ENCODE data around the gene GAB2.

DNA sequence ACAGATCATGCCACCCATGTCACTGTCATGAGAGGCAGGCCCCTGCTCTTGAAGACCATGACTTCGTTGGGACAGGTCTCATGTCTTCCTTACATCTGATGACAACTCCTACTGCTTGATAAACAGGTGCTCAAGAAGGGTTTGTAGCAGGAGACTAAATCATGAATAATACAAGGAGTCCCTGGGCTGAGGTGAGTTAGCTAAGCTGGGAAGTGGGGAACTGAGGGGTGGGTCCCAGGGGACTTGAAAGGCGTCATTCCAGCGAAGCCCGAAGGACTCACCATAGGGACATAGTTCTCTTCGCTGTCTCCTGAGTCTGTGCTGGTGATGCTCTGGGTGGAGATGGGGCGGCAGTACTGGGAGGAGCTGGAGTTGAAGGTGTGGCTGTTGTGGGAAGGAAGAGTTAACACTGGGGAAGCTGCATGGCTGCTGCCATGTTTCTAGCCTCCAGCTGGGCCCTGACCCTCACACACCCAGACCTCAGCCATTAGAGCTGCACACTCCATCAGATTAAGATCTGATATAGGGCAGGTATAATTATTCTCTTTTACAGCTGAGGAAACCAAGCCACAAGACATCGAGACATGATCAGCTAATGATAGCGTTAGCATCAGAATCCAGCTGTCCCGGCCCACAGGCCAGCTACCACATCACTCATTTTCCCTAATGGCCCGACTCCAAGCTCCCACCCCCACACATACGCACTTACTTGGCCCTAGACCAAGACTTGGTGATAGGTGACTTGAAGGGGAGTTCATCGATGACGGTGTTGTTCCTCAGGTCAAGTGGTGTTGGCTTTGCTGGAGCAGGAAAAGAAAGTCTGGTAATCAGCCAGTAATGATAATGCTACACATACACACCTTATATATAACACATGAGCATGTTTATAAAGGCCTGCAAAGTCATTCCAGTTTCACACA, 196.0 kb downstream of the GAB2 start:
- TF ChIP-seq ZNF565 (CRISPR knock-in tag; conservative IDR thresholded peaks at IDR 0.05; ENCODE audit: low read depth) (no peak), ARNTL (CRISPR knock-in tag; IDR thresholded peaks at IDR 0.05; ENCODE audit: borderline replicate concordance, low read depth) (no peak), PPARA (CRISPR knock-in tag; IDR thresholded peaks at IDR 0.05; ENCODE audit: borderline replicate concordance) (no peak), OSR1 (CRISPR knock-in tag; IDR thresholded peaks at IDR 0.05) (no peak)
- TF ChIP-seq, protein P1, sequence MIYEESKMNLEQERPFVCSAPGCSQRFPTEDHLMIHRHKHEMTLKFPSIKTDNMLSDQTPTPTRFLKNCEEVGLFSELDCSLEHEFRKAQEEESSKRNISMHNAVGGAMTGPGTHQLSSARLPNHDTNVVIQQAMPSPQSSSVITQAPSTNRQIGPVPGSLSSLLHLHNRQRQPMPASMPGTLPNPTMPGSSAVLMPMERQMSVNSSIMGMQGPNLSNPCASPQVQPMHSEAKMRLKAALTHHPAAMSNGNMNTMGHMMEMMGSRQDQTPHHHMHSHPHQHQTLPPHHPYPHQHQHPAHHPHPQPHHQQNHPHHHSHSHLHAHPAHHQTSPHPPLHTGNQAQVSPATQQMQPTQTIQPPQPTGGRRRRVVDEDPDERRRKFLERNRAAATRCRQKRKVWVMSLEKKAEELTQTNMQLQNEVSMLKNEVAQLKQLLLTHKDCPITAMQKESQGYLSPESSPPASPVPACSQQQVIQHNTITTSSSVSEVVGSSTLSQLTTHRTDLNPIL (CRISPR knock-in tag; IDR thresholded peaks at IDR 0.05; ENCODE audit: low read depth): no peak
- TF ChIP-seq, protein P2, sequence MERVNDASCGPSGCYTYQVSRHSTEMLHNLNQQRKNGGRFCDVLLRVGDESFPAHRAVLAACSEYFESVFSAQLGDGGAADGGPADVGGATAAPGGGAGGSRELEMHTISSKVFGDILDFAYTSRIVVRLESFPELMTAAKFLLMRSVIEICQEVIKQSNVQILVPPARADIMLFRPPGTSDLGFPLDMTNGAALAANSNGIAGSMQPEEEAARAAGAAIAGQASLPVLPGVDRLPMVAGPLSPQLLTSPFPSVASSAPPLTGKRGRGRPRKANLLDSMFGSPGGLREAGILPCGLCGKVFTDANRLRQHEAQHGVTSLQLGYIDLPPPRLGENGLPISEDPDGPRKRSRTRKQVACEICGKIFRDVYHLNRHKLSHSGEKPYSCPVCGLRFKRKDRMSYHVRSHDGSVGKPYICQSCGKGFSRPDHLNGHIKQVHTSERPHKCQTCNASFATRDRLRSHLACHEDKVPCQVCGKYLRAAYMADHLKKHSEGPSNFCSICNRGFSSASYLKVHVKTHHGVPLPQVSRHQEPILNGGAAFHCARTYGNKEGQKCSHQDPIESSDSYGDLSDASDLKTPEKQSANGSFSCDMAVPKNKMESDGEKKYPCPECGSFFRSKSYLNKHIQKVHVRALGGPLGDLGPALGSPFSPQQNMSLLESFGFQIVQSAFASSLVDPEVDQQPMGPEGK (CRISPR knock-in tag; IDR thresholded peaks at IDR 0.05; ENCODE audit: borderline replicate concordance): no peak
- TF ChIP-seq, protein P3, sequence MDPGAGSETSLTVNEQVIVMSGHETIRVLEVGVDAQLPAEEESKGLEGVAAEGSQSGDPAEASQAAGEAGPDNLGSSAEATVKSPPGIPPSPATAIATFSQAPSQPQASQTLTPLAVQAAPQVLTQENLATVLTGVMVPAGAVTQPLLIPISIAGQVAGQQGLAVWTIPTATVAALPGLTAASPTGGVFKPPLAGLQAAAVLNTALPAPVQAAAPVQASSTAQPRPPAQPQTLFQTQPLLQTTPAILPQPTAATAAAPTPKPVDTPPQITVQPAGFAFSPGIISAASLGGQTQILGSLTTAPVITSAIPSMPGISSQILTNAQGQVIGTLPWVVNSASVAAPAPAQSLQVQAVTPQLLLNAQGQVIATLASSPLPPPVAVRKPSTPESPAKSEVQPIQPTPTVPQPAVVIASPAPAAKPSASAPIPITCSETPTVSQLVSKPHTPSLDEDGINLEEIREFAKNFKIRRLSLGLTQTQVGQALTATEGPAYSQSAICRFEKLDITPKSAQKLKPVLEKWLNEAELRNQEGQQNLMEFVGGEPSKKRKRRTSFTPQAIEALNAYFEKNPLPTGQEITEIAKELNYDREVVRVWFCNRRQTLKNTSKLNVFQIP (CRISPR knock-in tag; IDR thresholded peaks at IDR 0.05; ENCODE audit: borderline replicate concordance, low read depth): no peak
- TF ChIP-seq, protein P4, sequence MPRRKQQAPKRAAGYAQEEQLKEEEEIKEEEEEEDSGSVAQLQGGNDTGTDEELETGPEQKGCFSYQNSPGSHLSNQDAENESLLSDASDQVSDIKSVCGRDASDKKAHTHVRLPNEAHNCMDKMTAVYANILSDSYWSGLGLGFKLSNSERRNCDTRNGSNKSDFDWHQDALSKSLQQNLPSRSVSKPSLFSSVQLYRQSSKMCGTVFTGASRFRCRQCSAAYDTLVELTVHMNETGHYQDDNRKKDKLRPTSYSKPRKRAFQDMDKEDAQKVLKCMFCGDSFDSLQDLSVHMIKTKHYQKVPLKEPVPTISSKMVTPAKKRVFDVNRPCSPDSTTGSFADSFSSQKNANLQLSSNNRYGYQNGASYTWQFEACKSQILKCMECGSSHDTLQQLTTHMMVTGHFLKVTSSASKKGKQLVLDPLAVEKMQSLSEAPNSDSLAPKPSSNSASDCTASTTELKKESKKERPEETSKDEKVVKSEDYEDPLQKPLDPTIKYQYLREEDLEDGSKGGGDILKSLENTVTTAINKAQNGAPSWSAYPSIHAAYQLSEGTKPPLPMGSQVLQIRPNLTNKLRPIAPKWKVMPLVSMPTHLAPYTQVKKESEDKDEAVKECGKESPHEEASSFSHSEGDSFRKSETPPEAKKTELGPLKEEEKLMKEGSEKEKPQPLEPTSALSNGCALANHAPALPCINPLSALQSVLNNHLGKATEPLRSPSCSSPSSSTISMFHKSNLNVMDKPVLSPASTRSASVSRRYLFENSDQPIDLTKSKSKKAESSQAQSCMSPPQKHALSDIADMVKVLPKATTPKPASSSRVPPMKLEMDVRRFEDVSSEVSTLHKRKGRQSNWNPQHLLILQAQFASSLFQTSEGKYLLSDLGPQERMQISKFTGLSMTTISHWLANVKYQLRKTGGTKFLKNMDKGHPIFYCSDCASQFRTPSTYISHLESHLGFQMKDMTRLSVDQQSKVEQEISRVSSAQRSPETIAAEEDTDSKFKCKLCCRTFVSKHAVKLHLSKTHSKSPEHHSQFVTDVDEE (CRISPR knock-in tag; IDR thresholded peaks at IDR 0.05): no peak

Measured in SK-N-SH treated with all-trans-retinoic acid at 6 μM for 48 hours (cell line).